ENCODE measurements around the gene LRRC56. TPM values are rescaled to one million over a fixed set of nuclear protein-coding genes. Genes with fewer than 3 reads are reported as not detected.

LRRC56 gene
- total and polyA plus RNA-seq, 2 of the 13 experiments (the other 11 are each of a cell fraction or from before 2014, with no cell fraction given) = 0.11 to 0.29 TPM

GRCh38 chr11:506995-507726 is 30.2 kb upstream of the LRRC56 start, which contains the start of gene RNH1 (continued):
- TF ChIP-seq ZNF142 (CRISPR knock-in tag; IDR thresholded peaks at IDR 0.05) = no peak
- TF ChIP-seq AFF4 (CRISPR knock-in tag; IDR thresholded peaks at IDR 0.05) = no peak
- peak; percentile 63 for TF ChIP-seq YEATS4 (CRISPR knock-in tag; IDR thresholded peaks at IDR 0.05; ENCODE audit: borderline replicate concordance)
- TF ChIP-seq ZNF275 (CRISPR knock-in tag; IDR thresholded peaks at IDR 0.05; ENCODE audit: borderline replicate concordance) = peak; percentile 12; the same call in 1 of the 2 replicates
- TF ChIP-seq ZNF329 (CRISPR knock-in tag; IDR thresholded peaks at IDR 0.05; ENCODE audit: low read depth) = peak; percentile 64; the same call in 1 of the 2 replicates
- no peak for TF ChIP-seq SP5 (CRISPR knock-in tag; IDR thresholded peaks at IDR 0.05; ENCODE audit: borderline replicate concordance, low read depth)
- TF ChIP-seq ZBTB34 (CRISPR knock-in tag; IDR thresholded peaks at IDR 0.05) = no peak
- TF ChIP-seq ZBTB49 (CRISPR knock-in tag; IDR thresholded peaks at IDR 0.05; ENCODE audit: borderline replicate concordance) = peak; percentile 70; the same call in 1 of the 2 replicates
- no peak for TF ChIP-seq WIZ (CRISPR knock-in tag; IDR thresholded peaks at IDR 0.05)
- no peak for TF ChIP-seq NONO (IDR thresholded peaks at IDR 0.05)
- TF ChIP-seq NONO (CRISPR knock-in tag; conservative IDR thresholded peaks at IDR 0.05) = peak; percentile 75
- no peak for TF ChIP-seq JDP2 (CRISPR knock-in tag; IDR thresholded peaks at IDR 0.05; ENCODE audit: borderline replicate concordance)
- no peak for TF ChIP-seq ZNF891 (CRISPR knock-in tag; IDR thresholded peaks at IDR 0.05)
